GOT3 (cell line): Measurements from ENCODE around the gene AUH.

Experiments used
- DNase-seq: peaks from one replicate; lab custom pipeline; 2025; ENCODE audit warnings: mixed read lengths; lab: John Stamatoyannopoulos, UW

AUH gene

DNA sequence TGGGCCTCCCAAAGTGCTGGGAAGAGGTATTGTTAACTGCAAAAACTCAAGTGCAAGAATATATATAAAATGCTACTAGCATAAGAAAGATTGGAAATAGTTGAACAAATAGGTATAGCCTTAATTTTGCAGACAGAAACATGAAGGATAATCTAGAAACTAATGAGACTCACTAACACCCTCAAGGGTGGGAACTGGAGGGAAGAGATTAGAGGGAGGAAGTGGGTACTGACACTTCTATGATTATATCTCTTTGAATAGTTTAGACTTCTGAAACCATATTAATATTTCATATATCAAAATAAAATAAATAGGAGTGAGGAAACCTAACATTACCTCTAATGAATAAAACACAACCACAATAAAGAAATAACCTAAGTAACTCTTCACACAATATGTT is 23.0 kb downstream of the AUH start:
- DNase-seq = no peak

DNA sequence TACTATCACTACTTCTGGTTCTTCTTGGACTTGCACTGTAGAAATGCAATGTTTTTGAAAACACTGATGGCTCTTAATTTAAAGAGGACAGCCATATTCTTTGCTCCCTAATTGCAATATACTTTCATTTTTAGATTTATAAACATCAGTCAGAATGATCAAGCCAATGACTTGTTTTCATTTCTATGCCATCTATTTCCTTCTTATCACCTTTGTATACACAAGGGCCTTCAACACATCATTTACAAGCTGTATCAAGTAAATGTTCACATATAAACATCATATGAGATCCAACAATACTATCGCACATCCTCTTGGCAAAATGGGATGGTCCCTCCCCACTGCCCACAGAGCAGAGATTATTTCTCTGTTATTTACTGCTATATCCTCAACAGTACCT is 24.9 kb downstream of the AUH start:
- DNase-seq = no peak

DNA sequence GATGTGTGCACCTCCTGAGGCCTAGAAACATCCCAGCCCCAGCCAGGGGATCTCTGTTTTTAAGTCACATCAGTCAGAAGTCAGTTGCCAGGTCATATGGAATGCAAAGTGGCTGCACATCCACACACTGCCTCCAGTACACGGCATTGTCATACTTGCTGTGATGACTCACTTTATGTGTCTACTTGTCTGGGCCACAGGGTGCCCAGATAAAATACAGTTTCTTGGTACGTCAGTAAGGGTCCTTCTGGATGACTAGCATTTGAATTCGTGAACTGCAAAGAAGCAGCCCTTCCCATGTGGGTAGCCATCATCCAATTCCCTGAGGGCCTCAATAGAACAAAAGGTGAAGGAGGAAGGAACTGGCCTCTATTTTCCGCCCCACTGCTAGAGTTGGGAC is 27.7 kb downstream of the AUH start:
- no peak for DNase-seq

DNA sequence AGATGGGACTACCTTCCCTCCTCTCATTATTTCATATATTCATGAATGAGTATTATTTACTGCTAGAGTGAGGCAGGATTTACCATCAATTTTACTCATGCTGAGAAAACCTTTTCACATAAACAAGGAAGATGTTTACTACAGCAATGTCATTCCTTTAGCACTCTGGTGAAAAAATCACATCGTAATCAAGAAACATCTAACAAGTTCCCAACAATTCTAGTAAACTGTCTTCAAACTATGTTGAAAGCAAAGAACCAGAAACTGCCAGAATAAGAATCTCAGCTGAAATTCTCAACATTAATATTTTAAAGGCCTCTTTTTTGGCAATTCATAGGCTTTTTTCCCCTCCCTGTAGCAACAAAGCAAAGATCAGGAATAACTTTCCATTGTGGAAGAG is 28.2 kb downstream of the AUH start:
- DNase-seq = no peak

DNA sequence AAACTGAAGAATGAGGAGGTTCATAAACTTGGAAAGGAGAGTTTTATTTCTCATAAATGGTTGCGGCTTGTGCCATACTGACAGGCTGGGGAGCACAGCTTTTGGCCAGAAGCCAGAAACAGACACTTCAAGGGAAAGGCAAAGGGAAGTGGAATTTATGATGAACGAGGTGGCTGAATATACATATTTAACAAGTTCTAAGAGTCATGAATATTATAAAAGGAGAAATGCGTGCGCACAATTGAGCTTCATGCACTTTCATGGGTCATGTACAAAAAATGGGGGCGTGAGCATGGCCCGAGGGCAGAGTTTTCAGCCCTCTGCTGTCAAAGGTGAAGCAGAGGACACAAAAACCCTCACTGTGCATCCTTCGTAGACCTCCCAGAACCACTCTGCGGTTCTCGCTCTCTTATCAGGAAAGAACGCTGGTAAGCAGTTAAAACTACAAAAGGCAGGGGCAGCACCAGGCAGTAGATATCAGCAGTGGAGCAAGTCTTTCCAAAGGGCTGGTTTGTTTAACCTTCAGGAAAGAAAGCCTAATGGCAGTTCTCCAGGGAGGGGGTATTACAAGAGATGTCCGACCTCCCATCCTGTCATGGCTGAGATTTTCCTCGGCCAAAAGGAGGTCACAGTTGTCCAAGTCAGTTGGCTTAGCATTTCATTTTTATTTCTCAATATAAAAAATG is 29.0 kb downstream of the AUH start:
- DNase-seq = no peak

DNA sequence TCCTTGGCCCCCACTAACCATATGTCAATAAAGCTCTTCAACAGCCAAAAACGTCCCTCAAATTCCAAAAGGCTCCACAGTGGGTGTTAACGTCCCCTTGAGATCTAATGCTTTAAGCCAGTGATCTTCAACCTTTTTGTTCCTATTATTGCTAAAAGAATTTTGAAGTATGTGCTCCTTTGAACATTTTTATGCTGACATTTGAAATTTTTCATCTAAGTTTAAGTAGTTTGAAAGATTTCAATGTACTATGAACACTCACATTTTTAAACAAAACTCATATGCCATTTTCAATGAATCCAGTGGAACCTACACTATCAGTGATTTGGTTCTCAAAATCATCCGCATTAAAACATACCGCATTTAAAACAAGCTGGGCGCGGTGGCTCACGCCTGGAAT is 29.9 kb downstream of the AUH start:
- DNase-seq = no peak

DNA sequence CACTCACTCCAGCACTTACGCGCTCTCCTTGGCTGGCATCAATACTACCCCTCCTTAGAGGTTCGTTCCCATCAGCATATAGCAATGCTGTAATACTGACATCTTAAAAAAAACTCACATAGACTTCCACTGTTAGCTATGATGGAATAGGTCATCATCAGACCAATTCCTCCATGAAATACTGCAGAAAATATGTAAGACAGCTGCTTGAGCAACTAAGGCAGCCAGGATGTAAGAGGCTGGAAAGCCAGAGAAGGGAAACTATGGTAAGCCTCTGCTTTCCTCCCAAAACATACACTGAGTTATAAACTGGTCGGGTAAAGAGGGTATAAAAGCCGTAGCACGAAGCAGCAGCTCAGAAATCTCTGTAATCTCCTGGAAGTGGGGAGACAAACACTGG is 33.5 kb downstream of the AUH start:
- no peak for DNase-seq

DNA sequence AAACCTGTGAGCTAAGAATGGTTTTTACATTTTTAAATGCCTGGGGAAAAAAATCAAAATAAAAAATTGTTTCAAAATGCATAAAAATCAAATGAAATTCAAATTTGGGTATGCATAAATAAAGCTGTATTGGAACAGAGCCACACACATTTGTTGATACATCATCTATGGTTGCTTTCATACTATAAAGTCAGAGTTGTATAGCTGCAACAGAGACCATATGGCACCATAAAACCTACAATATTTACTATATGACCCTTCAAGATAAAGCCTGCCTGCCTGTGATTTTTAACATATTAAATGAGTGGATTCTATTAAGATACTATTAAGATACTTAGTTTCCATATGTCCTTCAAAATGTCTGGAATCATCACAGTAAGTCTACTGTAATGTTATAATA is 40.0 kb downstream of the AUH start:
- no peak for DNase-seq

DNA sequence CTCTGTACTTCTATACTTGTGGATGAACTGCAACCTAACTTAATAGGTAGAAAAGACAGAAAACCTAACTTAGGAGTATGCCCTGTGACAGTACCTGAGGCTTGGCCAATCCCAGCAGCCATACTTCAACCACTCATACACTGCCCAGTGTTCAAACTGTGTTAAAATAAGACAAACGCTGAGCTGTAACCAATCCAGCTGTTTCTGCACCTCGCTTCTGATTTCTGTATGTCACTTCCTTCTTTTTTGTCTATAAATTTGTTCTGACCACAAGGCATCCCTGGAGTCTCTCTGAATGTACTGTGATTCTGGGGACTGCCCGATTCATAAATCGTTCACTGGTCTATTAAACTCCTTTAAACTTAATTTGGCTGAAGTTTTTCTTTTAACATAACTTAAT is 41.4 kb downstream of the AUH start:
- no peak for DNase-seq

DNA sequence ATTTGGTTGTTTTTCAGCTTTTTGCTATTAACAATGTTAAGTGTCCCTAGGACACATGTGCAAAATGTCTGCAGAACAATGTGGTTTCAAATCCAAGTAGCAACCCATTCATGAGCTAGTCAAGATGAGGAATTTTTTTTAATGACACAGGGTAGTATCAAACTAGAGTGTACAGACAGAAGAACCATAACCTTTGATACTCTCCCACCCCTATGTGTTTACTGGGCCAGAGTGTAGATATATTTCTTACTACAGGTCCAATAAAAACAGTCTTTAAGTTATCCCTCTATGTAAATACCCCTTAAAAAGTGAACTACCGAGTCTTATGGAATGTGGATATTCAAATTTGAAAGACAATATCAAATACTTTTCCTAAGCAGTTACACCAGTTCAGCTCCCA is 45.6 kb downstream of the AUH start:
- DNase-seq = no peak

DNA sequence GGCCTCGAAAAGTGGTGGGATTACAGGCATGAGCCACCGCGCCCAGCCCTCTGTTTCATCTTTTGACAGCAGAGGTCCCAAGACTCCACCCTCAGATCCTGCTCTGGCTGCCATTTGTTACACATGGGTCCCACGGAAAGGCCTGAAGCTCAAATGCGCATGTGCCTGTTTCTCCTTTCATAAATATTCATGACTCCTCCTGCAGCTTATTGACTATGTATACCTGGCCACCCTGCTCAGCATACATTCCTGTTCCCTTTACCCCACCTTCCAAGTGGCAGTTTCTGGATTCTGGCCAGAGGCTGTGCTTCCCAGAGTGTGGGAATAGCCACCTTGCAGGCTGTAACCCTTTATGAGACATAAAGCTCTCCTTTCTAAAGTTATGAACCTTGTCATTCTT is 46.5 kb downstream of the AUH start:
- DNase-seq = no peak

DNA sequence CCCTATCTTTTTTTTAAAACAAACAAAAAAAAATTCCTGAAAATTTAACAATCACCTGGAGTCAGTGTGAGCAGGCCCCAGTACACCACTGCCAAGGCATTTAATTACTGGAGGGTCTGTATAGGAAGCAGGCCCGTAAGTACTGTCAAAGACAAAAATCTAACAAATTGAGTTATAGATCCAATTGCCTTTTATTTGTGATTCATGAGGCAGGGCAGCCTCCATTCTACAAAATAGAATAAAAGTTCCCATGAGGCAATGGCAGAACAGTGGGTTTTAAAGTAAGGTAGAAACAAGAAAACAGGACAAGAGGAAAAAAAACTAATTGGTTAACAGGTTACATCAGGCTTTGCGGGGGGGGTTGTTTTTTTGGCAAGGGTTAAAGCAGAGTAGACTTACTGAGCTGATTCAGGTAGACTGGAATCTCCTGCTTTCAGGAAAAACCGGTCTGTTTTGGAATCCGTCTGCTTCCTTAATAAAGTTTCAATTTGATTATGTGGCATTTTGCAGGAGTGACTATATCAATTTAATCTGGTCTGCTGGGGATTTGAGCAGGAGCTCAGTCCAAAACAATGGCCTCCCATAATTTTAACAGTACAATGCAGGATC is 48.9 kb downstream of the AUH start:
- DNase-seq = no peak

DNA sequence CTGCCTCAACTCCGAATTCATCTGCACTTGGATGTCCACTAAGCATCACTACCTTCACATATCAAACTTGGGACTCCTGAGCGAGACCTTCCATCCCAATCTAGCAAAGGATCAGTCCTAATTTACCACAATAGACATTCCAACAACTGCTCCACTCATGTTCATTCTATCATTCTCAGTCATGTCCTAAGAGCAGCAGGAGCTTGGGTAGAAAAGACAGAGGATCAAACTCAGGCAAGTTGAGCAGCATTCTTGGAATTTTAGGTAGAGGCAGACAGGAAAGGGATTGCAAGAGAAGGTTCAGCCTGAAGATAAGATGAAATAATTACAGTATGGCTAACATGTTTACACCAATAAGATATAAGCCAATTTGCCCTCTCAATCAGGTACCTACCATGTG is 51.7 kb downstream of the AUH start:
- no peak for DNase-seq

DNA sequence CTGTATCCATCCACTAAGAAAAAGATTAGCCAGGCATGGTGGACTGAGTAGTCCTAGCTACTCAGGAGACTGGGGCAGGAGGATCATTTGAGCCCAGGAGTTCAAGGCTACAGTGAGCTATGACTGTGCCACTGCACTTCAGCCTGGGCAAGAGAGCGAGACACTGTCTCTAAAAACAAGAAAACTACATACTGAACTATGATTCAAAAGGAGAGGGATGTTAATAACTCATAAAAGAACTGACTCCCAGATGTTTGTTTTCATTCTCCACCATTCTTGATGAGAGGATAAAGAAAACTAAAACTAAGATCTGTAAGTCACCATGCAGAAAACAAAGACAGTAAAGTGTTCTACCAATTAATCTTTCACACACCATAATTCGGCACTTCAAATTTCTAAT is 53.5 kb downstream of the AUH start:
- DNase-seq = no peak

DNA sequence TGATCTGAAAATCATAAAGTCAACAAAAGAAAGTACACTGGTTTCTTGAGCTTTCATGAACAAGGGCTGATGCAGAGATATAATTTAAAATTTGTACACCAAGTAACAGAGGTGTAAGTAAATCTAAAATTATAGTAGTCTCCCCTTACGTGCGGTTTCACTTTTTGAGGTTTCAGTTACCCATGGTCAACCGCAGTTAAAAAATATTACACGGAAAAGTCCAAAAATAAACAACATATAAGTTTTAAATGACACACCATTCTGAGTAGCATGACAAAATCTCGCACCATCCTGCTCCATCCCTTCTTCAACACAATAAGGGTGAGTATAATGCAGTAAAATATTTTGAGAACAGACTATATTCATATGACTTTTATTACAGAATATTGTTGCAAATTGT is 54.4 kb downstream of the AUH start:
- no peak for DNase-seq

DNA sequence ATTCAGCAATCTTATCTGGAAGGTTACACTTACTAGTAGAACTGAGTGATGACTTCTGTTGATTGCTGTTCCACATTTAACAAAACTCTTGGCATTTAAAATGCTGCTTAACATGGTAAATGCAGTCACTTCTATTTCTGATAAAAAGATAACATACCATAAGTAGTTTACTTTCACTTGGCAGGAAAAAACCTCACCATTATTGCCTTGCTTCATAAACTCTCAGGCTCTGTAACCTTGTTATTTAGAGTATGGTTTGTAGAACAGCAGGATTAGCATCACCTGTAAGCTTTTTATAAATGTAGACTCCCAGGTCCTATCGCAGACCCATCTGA is 55.5 kb downstream of the AUH start:
- DNase-seq = no peak

DNA sequence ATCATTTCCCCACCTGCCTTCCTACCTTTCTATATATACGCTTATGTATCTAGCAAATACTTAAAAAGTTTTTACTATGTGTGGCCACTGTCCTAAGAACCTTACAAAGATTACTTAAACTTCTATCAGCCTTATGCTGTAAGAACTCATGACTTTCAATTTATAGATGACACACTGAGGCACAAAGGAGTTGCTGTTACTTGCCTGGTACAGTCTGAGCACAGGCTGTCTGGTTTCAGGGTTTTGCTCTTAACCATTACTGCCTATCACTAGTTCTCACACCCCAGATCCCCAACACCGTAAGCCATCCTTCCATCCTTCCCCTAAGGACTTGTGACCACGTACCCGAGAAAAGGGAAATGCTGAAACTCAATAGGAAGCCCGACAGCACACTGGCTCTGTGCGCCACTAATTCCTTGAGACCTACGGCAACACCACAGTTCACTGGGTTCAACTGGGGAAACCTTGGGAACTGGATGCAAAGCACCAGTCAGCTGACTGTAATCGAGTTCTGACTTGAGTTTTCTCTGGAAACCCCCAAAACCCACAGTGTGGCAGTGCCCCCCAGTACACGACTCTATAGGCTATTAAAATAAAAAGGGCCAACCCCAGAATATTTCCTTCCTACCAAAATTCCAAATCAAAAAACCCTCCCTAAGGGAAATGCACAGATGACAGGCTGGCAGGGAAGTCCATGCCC is 56.0 kb downstream of the AUH start:
- no peak for DNase-seq

DNA sequence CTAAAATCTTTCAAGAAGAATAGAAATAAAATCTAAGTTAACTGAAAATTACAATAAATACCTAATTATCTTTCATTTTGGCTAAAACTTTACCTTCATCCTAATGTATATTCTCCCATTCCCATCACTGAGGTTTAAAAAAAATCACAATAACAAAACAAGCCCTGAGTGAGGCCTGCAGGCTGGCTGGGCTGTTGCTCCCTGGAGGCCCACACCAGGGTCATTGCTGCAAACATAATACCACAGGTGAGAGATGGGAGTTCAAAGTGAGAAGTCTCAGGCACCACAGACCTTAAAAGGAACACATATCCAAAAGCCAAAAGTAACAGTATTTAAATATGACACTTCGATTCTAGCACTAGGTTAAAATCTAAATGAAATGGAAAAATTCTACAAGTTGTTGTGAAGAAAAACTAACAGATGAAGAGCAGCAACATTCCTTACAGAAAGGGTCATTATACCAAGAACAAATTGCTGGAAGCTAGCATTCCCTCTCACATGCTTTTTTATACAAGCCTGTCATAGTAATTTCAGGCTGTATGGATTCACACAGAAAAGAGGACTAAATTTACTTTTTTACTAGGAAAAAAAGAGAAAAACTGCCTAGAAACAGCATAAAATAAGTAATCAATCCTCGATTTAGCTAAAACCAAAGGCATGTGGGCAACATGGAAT is 57.8 kb downstream of the AUH start:
- no peak for DNase-seq

DNA sequence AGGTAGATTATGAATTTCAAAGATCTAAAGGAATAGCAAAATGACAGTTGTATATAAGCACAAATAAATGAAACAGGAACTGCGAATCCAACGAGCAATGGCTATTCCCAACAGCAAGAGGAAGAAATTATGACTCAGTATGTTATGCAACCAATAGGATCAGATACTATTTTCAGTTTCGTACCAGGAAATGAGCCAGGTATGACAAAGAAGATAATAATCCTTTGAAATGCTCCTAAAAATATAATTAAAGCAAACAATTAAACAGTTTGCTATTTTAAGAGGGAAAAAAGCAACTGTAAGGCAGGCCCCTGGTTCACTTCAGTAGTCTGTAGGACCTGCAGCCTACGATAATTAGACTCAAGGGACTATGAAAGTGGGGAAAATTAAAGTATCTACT is 58.9 kb downstream of the AUH start:
- no peak for DNase-seq

DNA sequence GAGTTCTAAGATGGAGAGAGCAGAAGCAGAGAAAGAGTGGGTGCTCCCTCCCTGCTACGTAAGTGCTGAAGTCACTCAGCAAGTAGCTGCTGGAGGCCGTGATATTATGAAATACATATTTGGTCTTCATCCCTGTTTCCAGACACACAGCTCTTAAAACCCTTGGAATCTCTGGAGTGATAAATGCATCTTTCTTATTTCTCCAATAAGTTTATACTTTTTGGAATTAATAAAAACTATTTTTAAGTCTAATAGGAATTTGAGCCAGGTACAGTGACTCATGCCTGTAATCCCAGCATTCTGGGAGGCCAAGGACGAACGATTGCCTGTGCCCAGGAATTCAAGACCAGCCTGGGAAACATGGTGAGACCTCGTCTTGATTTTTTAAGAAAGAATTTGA is 60.6 kb downstream of the AUH start:
- no peak for DNase-seq

DNA sequence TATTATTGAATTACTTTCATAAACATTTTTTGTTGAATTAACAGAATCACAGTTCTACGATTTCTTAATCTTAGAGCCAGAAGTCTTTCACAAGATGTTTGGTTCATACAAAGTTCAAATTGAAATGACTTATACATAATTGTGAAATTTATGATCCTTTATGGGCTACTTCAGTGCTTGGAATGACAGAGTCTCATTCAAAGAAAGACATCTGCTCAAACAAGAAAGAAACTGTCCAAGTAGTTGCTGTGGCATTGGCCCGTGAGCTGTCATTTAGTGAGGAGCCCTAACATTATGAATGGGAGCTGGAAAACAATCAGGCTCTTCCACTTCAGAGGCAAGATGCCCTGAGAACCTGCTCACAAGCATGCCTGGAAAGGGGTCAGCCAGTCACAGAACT is 63.4 kb downstream of the AUH start:
- DNase-seq = no peak

DNA sequence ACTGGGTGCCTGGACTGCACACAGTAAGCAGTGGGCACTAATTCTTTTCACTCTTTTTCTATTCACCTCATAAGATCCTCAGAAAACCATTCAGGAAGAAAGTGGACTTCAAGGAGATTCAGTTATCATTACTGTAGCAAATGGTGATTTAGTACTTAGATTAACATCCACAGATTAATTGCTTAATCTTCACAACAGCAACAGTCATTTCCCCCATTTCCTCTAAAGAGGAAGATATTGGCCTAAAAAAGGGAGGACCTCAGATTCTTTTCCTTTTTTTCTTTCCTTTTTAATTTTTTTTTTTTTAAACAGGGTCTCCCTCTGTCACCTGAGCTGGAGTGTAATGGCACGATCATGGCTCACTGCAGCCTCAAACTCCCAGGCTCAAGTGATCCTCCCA is 64.4 kb downstream of the AUH start:
- DNase-seq = no peak

DNA sequence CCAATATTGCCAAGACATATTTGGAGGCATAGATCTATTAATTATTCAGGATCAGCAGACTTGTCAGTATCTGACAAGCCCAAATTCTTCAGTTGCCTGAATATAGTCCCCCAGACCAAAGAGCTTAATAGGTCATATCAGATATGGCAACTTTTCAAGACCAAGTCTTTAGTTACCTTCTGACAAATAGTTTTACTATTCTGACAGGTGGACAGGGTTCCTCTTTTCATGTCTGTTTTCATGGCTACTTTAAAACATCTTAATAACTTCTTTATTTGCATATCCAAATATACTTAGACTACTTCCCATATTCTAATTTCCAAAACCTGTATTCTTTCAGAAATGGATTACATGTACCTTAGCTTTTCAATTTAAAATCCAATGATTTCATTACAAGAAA is 65.4 kb downstream of the AUH start:
- no peak for DNase-seq
